Astrocyte of the spinal cord (primary cell): ENCODE results near the gene ARHGAP15.

ENCODE experiments used
- DNase-seq: peaks from one replicate; pipeline ENCODE4 v3.0.0; 2011; ENCODE audit warnings: low read depth, low spot score
- H3K4me3 ChIP-seq: 2 replicates; pipeline ENCODE4 v1.5.1; 2011; ENCODE audit warnings: low read depth, mild to moderate bottlenecking, low read length, moderate library complexity
- in situ Hi-C: cut with HindIII; loops from 2 replicates; pipeline ENCODE4 v1.10.0; 2017; ENCODE audit warnings: low sequenced_read_pairs
- TF ChIP-seq, protein P1 (sequence below): IDR thresholded peaks from 2 replicates; pipeline ENCODE4 v1.5.1; 2012; ENCODE audit warnings: low read depth, mild to moderate bottlenecking, low read length, inconsistent platforms

Gene ARHGAP15

DNA sequence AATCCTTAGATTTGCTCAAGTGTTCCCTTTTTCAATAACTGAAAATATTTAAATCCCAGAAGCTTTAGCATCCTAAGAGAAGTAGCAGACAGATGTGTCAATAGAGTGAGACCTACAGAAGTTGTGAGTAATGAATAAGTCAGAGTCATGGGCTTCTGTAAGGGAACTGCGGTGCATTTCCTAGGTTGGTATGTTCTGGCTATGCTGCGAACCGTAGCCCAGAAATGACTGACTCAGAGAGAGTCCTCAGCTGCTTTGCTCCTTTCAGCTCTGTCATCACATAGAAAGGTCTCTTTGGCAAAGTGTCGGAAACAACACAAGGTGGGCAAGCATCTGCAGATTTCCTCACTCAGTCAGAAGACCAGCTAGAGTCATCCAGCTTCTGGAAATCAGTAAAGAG is 297.1 kb downstream of the ARHGAP15 start:
- in situ Hi-C loops = no loop called here
- DNase-seq = peak; percentile 83
- TF ChIP-seq, protein P1, sequence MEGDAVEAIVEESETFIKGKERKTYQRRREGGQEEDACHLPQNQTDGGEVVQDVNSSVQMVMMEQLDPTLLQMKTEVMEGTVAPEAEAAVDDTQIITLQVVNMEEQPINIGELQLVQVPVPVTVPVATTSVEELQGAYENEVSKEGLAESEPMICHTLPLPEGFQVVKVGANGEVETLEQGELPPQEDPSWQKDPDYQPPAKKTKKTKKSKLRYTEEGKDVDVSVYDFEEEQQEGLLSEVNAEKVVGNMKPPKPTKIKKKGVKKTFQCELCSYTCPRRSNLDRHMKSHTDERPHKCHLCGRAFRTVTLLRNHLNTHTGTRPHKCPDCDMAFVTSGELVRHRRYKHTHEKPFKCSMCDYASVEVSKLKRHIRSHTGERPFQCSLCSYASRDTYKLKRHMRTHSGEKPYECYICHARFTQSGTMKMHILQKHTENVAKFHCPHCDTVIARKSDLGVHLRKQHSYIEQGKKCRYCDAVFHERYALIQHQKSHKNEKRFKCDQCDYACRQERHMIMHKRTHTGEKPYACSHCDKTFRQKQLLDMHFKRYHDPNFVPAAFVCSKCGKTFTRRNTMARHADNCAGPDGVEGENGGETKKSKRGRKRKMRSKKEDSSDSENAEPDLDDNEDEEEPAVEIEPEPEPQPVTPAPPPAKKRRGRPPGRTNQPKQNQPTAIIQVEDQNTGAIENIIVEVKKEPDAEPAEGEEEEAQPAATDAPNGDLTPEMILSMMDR = no peak

DNA sequence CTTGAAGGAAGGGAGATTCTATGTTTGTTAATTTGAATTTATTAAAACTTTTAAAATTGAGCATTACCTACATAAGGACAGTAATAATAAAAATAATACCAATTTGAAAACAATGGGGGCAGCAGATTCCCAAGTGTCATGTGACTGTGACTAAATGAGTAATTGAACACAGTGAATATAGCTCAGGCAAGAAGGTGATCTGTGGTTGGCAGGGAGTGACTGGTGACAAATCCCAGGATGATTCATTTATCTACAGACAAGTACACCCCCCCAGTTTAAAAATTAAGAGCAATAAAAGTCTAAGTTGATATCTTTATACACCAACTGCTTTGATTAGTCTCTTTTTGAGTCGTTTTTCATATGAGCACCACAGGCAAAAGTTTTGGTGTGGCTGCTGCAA is 299.5 kb downstream of the ARHGAP15 start:
- in situ Hi-C loops = no loop called here
- DNase-seq = no peak
- TF ChIP-seq, protein P1 = no peak
- H3K4me3 ChIP-seq = no peak overlapping the region

More for the DNA sequence above, 297.1 kb downstream of the ARHGAP15 start:
- no peak overlapping the region for H3K4me3 ChIP-seq

DNA sequence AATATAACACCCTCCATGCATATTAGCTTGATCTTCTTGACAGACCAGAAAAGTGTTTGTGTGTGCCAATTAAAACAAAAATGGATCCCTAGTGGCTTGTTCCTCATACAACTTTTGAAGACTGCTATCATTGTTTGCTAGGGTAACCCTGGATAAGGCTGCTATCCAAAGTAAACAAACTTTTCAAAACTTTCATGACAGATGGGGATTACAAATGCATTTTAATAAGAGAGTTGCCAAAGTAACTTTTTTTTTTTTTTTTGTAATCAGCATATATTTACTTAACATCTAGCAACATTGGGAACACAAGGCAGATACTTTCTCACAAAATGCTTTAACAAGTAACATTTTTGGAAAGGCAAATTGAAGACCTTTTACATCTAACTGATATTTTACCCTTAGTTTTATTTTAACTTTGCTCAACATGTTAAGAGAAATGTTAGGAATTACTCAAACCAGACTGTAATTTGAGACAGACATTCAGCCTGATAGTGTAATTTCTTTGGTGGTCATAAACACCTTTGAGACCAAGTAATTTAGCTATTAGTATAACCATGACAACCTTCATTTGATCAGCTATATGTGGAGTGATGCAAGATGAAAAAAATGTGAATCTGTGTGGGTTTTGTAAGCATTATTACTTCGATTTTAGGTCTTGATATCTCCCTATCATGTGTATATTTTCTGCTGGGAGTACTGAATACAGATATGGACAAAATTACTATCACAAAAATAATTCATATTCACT is 300.9 kb downstream of the ARHGAP15 start:
- H3K4me3 ChIP-seq = no peak overlapping the region
- TF ChIP-seq, protein P1 = no peak
- in situ Hi-C loops = no loop called here

DNA sequence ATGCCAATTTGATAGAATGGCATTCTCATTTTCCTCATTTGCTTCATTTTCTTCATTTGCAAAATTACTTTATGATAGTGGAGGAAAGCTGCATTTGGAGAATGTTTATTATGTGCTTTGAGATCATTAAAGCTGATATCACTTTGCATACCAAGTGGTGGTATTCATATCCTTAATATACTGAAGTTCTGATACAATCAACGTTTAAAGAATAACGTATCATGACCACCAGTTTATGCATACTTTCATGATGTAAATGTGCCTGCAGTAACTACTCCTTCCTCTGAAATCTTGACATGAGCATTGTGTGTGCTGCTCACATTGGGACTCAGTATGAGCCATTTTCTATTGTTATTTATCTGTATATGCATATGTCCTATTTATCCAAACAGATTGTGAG is 302.1 kb downstream of the ARHGAP15 start:
- in situ Hi-C loops = no loop called here
- DNase-seq = no peak
- TF ChIP-seq, protein P1 = no peak
- H3K4me3 ChIP-seq = no peak overlapping the region

More for the DNA sequence above, 300.9 kb downstream of the ARHGAP15 start:
- peak; percentile 20 for DNase-seq

DNA sequence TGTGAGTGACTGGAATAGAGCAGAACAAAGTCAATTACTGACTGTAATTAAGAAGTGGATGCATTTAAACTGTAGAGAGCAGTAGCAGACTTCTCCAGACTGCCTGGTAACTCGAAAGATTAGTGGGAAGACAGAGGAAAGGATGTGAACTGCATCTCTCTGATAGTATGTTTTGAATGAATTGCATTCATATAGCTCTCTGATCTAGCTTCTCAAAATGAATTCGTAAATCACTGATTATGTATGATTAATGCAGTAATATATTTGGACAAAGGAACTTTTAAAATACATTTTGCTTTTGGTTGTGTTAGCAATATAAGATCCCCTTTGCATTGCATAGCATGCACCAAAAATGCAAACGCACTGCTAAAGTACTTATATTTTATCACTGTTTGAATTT is 304.0 kb downstream of the ARHGAP15 start:
- in situ Hi-C loops = no loop called here
- TF ChIP-seq, protein P1 = no peak
- no peak overlapping the region for H3K4me3 ChIP-seq
- no peak for DNase-seq

DNA sequence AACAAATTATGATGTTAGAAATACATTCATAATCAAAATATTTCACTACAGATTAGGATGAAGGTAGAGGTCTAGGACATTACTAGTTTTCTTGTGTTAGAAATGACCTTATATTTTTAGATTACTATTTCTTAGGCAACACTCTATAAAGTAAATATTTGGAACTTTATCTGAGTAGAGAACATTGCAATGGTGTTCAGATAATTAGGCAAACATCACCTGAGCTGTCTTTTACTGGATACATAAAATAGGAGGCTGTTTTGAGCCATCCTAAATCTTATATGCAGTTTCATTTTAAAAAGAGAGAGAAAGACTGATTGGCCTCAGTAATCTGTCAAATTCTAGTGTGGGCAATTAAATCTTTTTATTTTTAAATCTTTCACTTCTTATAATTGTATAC is 304.6 kb downstream of the ARHGAP15 start:
- H3K4me3 ChIP-seq = no peak overlapping the region
- in situ Hi-C loops = no loop called here
- TF ChIP-seq, protein P1 = no peak
- DNase-seq = no peak
